ENCODE data around the gene NUCB2. TPM values are rescaled to one million over a fixed set of nuclear protein-coding genes. Genes with fewer than 3 reads are reported as not detected.

NUCB2 gene
- total RNA-seq, 1 experiment from 2014 or later: 27.6 TPM

GRCh38 chr11:17369094-17369493 is 92.6 kb downstream of the NUCB2 start:
- Histone ChIP-seq H2AFZ (ENCODE audit: low read length) (no peak overlapping the region), H3K9me2 (replicated peaks; ENCODE audit: low read length) (no peaks in the 10 kb centered on the region), H3K9me3 (ENCODE audit: low read length) (peaks cover 23% of the 10 kb centered on the region; the same call in 1 of the 2 replicates), H3K4me2 (ENCODE audit: low read length) (no peak overlapping the region), H3K36me3 (ENCODE audit: low read depth, low read length) (peaks cover 41% of the 10 kb centered on the region; the same call in 1 of the 2 replicates), H3K4me1 (ENCODE audit: insufficient read depth, low read length) (no peaks in the 10 kb centered on the region), H4K20me1 (ENCODE audit: low read length) (no peaks in the 10 kb centered on the region), H3K4me3 (ENCODE audit: low read length) (no peak overlapping the region), H3K79me2 (ENCODE audit: low read length) (no peaks in the 10 kb centered on the region), H3K27ac (ENCODE audit: low read length) (no peak overlapping the region), H3K27me3 (ENCODE audit: low read length) (no peaks in the 10 kb centered on the region), H3K9ac (ENCODE audit: low read length) (no peak overlapping the region), H3F3A (ENCODE audit: low read length, unreplicated experiment) (no peaks in the 10 kb centered on the region)
- TF ChIP-seq CTCF (conservative IDR thresholded peaks at IDR 0.05; ENCODE audit: low read depth, low read length) (no peak), EZH2 (IDR thresholded peaks at IDR 0.05; ENCODE audit: low read length, unreplicated experiment) (no peak), EZH2phosphoT487 (IDR thresholded peaks at IDR 0.05; ENCODE audit: borderline replicate concordance, low read length) (no peak)
- ATAC-seq (no peak), DNase-seq (no peak)
- intact Hi-C loops (cut with micrococcal nuclease): no loop called here
- CTCF ChIA-PET: no interaction called here
- BruUV-seq (replicated peaks): no TSS peak
- POLR2A ChIA-PET (ENCODE audit: unreplicated experiment): no interaction called here

- ChIA-PET POLR2A (ENCODE audit: unreplicated experiment) (no interaction called here), CTCF (no interaction called here)
- DNase-seq: no peak
- no TSS peak for BruUV-seq (replicated peaks)
- Histone ChIP-seq H3K9me3 (ENCODE audit: low read length) (peaks cover 23% of the 10 kb centered on the region; the same call in 1 of the 2 replicates), H3K79me2 (ENCODE audit: low read length) (no peaks in the 10 kb centered on the region), H3K4me3 (ENCODE audit: low read length) (no peak overlapping the region), H3K4me1 (ENCODE audit: insufficient read depth, low read length) (no peaks in the 10 kb centered on the region), H3K36me3 (ENCODE audit: low read depth, low read length) (peaks cover 41% of the 10 kb centered on the region; the same call in 1 of the 2 replicates), H3K9me2 (replicated peaks; ENCODE audit: low read length) (no peaks in the 10 kb centered on the region), H3K27ac (ENCODE audit: low read length) (no peak overlapping the region), H2AFZ (ENCODE audit: low read length) (no peak overlapping the region), H4K20me1 (ENCODE audit: low read length) (no peaks in the 10 kb centered on the region), H3K4me2 (ENCODE audit: low read length) (no peak overlapping the region), H3K9ac (ENCODE audit: low read length) (no peak overlapping the region), H3F3A (ENCODE audit: low read length, unreplicated experiment) (no peaks in the 10 kb centered on the region), H3K27me3 (ENCODE audit: low read length) (no peaks in the 10 kb centered on the region)
- ATAC-seq: no peak
- TF ChIP-seq CTCF (conservative IDR thresholded peaks at IDR 0.05; ENCODE audit: low read depth, low read length): no peak
- intact Hi-C loops (cut with micrococcal nuclease): no loop called here
Measured at GRCh38 chr11:17369684-17370243, 93.2 kb downstream of the NUCB2 start.

GRCh38 chr11:17371614-17372013 is 95.1 kb downstream of the NUCB2 start:
- no TSS peak for BruUV-seq (replicated peaks)
- Histone ChIP-seq H3K4me3 (ENCODE audit: low read length) (no peak overlapping the region), H3K9me3 (ENCODE audit: low read length) (peaks cover 23% of the 10 kb centered on the region; the same call in 1 of the 2 replicates), H3F3A (ENCODE audit: low read length, unreplicated experiment) (no peaks in the 10 kb centered on the region), H3K79me2 (ENCODE audit: low read length) (no peaks in the 10 kb centered on the region), H3K4me2 (ENCODE audit: low read length) (no peak overlapping the region), H3K36me3 (ENCODE audit: low read depth, low read length) (peaks cover 41% of the 10 kb centered on the region; the same call in 1 of the 2 replicates), H3K9ac (ENCODE audit: low read length) (no peak overlapping the region), H3K4me1 (ENCODE audit: insufficient read depth, low read length) (no peaks in the 10 kb centered on the region), H3K27ac (ENCODE audit: low read length) (no peak overlapping the region), H3K9me2 (replicated peaks; ENCODE audit: low read length) (no peaks in the 10 kb centered on the region), H4K20me1 (ENCODE audit: low read length) (no peaks in the 10 kb centered on the region), H3K27me3 (ENCODE audit: low read length) (no peaks in the 10 kb centered on the region), H2AFZ (ENCODE audit: low read length) (no peak overlapping the region)
- intact Hi-C loops (cut with micrococcal nuclease): no loop called here
- POLR2A ChIA-PET (ENCODE audit: unreplicated experiment): no interaction called here
- CTCF ChIA-PET: no interaction called here
- TF ChIP-seq EZH2 (IDR thresholded peaks at IDR 0.05; ENCODE audit: low read length, unreplicated experiment) (no peak), CTCF (conservative IDR thresholded peaks at IDR 0.05; ENCODE audit: low read depth, low read length) (no peak), EZH2phosphoT487 (IDR thresholded peaks at IDR 0.05; ENCODE audit: borderline replicate concordance, low read length) (no peak)
- DNase-seq: no peak
- ATAC-seq: no peak

All from PC-3 (cell line).